Stimulated activated CD4-positive, alpha-beta T cell treated with anti-CD3 and anti-CD28 coated beads, Interleukin-12 subunit alpha, Interleukin-12 subunit beta, amount 100 ng/mL, for 24 hours (primary cell): Measurements from ENCODE around the gene HIGD1A.
A peak's percentile ranks its signal among the peaks of the same experiment; 100 is the strongest.

Experiments
- DNase-seq, 2 experiments: peaks; one replicate each; pipeline ENCODE4 v3.0.0-alpha.2; 2020; ENCODE audit warnings: low read depth in 2 of 2

The HIGD1A gene

GRCh38 chr3:42804106-42804830, at the start of gene HIGD1A:
Gene HIGD1A, minus strand, starts transcription at chr3:42804490. Its CDS starts 10,237 bp downstream, at chr3:42794253.
- DNase-seq = peak; percentile 85 to 93

DNA sequence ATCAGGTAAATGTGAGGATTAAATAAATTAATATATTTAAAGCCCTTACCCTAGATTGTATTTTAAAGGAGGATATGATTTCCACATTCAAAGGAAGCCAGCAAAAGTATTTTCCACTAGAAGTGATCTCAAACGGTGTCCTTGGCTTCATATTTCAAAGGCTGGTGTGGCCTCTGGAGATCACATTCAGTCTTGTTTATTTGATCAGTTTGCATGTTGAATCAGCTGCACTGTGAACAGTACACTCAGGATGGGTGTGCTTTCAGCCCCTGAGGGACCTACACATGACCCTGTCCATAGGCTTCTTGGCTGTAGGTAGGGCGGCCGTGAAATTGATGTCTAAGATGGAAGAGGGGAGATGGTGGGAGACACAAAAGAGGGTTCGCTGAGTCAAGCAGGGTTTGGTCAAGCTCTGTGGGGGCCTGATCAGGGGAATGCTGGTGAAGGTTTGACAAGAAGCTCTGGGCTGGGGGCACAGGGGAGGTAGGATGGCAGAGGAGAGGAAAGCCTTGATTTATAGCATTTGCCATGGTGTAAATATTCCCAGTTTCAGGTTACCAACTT, 49.5 kb upstream of the HIGD1A start:
- no peak for DNase-seq

DNA sequence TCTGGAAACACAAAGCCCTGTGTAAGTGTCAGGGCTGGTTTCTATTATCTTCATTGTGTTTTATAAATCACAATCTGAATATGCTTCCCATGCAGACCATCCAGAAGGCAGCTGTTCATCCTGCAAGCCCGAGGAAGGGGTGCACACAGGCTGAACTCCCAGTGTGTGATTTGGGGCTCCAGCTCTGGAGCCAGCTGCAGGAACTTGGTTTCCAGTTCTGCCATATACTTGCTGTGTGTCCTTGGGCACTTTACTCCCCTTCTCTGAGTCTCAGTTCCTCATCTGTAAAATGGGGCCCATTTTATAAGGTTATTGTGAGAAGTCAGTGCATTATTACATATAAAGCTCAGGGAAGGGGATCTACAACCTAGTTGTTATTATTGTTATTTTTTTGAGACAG, 48.8 kb upstream of the HIGD1A start:
- no peak for DNase-seq

- no peak for DNase-seq
Measured at GRCh38 chr3:42852441-42852840, 48.2 kb upstream of the HIGD1A start.

DNA sequence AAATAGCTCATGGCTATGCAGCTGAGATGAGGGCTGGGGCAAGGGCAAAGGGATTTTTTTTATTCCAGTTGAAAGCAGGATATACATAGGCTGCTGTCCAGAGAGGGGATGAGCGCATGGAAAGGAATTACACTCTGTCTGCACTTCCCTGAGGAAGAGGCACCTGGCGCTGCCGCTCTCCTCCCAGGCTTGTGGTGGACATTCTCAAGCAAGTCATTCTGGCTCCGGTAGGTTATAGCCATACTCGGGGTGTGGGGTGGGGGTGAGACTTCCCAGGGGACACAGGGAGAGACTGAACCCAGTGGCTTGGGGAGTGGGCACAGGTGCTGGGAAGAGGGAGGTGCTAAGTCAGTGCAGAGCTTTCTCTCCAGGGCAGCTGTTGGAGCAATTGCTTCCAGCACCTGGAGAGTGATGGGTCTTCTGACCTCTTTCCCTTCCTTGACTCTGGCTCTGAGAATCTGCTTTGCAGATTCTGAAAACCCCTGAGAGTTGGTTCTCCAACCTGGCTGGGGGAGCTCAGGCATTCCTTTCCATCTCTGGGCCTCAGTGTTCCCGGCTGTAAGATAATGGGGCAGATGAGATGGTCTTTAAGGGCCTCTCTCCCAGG, 47.0 kb upstream of the HIGD1A start:
- no peak for DNase-seq

GRCh38 chr3:42850263-42850662, 46.0 kb upstream of the HIGD1A start:
- DNase-seq = no peak

DNA sequence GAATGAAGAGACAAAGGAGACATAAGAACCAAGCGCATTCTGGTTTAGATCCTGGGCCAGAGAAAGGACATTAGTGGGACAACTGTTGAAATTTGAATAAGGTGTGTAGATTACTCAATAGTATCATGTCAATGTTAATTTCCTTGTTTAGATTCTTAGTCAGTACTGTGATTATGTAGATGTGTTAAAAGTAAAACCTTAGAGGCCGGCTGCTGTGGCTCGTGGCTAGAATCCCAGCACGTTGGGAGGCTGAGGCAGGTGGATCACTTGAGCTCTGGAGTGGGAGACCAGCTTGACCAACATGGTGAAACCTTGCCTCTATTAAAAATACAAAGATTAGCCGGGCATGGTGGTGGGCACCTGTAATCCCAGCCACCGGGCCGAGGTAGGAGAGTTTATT, 44.7 kb upstream of the HIGD1A start:
- no peak for DNase-seq

GRCh38 chr3:42847731-42848130, 43.4 kb upstream of the HIGD1A start:
- DNase-seq = no peak

DNA sequence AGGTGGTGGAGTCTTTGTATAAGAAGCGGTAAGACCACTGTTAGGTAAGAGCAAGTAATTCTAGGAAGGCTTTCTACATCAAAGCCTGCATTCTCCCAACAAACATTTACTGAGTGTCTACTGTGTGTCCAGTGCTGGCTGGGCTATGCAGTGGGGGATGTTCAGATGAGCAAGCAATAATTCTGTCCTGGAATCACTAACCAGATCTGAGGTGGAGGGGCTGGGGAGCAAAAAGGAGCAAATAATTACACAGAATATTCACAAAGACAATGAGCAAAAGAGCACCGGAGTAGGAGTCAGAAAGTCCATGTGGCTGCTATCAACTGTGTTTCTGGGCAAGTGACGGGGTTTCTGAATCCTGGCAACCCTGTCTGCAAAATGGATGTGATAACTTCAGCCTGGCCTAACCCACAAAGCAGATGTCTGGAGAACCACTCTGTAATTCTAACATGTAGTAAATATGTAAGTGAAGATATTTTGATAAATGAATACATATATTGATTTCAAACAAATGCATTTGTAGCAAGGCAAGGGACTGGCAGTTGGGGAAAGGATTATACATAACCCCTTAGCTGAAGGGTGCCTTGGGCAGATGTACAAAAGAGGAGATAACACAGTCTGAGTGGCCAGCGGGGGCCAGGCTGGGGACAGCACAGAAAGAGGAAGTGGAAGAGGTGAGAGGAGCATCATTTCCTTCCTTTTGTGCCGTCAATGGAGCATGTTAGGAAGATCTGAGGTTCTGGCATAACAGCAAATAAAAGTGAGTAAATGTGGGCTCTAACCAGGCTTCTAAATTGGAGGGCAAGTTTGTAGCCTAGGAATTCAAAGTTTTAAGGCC, 42.6 kb upstream of the HIGD1A start:
- no peak for DNase-seq

GRCh38 chr3:42844815-42845214, 40.5 kb upstream of the HIGD1A start:
- DNase-seq = no peak

- DNase-seq = no peak
Measured at GRCh38 chr3:42844412-42844713, 40.1 kb upstream of the HIGD1A start.

DNA sequence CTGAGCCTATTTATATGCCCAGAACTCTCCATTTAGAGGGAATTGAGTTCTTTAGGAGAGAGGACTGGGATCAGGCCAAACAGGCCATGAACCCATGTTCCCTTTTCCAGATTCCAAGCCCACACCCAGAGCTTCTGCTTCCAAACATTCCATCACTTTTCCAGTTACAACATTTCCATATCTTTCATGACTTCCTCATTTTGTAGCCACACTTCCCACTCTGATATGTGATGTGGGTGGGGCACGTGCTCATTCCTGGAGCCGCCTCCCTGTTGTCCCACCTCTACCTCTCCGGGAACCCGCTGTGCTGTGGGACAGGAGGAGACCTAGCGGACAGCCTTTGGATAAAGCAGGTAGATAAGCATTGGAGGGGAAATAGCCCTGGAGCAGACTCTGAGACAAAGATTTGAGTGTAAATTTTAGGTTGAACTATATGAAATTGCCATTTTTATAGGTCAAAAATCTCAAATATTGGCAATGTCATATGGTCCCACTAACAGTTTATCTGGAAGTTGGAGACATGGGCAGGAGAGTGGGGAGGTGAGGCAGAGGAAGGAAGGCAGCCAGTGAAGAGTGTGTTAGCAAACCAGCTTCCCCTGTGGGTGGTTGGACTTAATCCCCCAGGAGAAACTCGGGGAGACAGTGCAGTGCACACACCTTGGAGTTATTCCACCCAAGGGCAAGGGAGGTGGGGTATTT, 39.6 kb upstream of the HIGD1A start:
- DNase-seq = no peak

GRCh38 chr3:42841332-42841731, 37.0 kb upstream of the HIGD1A start:
- no peak for DNase-seq

- DNase-seq = no peak
Measured at GRCh38 chr3:42839616-42840015, 35.3 kb upstream of the HIGD1A start.

DNA sequence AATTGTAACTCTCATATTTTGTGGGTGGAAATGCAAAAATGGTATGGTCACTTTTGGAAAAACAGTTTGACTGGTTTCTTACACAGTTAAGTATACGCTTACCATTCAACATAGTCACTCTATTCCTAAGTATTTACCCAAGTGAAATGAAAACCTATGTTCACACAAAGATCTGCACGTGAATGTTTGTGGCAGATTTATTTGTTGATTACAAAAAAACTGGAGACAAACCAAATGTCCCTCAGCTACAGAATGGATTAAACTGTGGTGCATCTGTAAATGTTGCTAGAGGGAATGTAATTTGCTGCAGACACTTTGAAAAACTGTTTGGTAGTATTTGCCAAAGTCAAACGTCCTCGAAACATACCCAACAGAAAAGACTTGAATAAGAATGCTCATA, 34.3 kb upstream of the HIGD1A start:
- DNase-seq = no peak

GRCh38 chr3:42836150-42837123, 32.1 kb upstream of the HIGD1A start:
- no peak for DNase-seq

GRCh38 chr3:42831321-42831713, 27.0 kb upstream of the HIGD1A start:
- peak; percentile 33 to 83 for DNase-seq

DNA sequence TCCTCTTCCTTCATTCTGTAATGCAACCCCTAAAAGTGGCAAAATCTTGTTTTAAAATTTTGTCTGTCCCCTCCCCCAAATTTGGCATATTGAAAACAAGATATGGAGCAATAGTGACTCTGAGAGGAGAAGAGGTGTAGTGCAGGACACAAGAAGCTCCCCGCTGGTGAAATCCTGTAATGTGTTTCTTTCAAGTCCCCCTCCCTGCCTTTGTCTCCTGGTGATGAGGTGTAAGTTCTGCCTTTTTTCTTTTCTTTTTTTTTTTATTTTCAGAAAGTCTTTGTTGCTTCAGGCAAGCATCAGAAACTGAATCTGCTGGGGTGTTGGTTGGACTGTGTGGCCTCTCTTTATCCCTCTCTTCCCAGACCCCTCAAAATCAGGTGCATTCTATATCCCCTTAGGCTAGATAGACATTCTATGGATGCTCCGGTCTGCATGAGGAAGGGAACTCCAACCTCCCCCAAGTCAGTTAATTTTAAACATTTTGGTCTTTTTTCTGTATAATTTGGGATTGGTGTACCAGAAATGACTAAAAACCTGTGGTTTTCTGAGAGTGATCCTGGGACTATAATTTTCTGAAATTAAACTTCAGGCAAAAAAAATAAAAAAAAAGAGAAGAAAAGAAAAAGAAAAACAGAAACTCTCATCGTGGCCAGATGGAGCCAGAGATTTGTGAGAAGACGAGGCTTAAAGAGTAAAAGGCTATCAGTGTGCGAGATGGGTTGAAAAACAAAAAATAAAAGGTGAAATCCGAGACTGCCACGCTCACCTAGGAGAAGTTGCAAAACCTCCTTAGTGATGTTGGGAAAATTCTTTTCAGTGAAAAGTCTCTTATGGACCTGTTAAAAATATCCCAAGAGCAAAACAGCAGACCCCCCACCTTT, 26.4 kb upstream of the HIGD1A start:
- DNase-seq = no peak

GRCh38 chr3:42829628-42830436, 25.5 kb upstream of the HIGD1A start:
- no peak for DNase-seq
